HepG2 (cell line): Measurements from ENCODE around the gene EED. TPM values are rescaled to one million over a fixed set of nuclear protein-coding genes. Genes with fewer than 3 reads are reported as not detected.

Source experiments
- KDM5A ChIP-seq: fragments of 200-600 bp; sonication (generic); IDR thresholded peaks from 2 replicates; pipeline ENCODE4 v1.7.0; 2018; ENCODE audit warnings: antibody characterized with exemption, mild to moderate bottlenecking, low read length, borderline replicate concordance
- MAFG ChIP-seq: sonication (generic); formaldehyde crosslinking; IDR thresholded peaks from 2 replicates; pipeline ENCODE4 v1.5.1; 2020; ENCODE audit warnings: mild to moderate bottlenecking, missing genetic modification reagents
- MAFK ChIP-seq, 2 experiments: IDR thresholded peaks in 1 of 2; conservative IDR thresholded peaks in 1 of 2; 2 replicates each; pipeline ENCODE4 v1.6.1; 2011; ENCODE audit warnings: improper control_type of control experiment in 2 of 2, low read length in 2 of 2
- NR2F1 ChIP-seq, 2 experiments: fragments of 450-650 bp in 1 of 2; formaldehyde crosslinking in 1 of 2; IDR thresholded peaks; 2 replicates each; pipeline versions ENCODE4 v1.5.0 to v1.6.1; 2016 to 2020; ENCODE audit warnings: mild to moderate bottlenecking in 1 of 2, missing compliant biosample characterization in 1 of 2, missing genetic modification reagents in 1 of 2, moderate library complexity in 1 of 2
- NR2F2 ChIP-seq: IDR thresholded peaks from 2 replicates; pipeline ENCODE4 v1.6.1; 2012; ENCODE audit warnings: low read depth, inconsistent platforms, borderline replicate concordance
- RAD21 ChIP-seq: fragments of 450-650 bp; formaldehyde crosslinking; IDR thresholded peaks from 2 replicates; pipeline ENCODE4 v1.5.0; 2020; ENCODE audit warnings: mild to moderate bottlenecking
- RCOR2 ChIP-seq: IDR thresholded peaks from 2 replicates; pipeline ENCODE4 v1.6.1; 2016; ENCODE audit warnings: missing biosample characterization, missing genetic modification reagents
- TCF7 ChIP-seq: sonication (generic); IDR thresholded peaks from 2 replicates; pipeline ENCODE4 v1.6.1; 2016; ENCODE audit warnings: antibody characterized with exemption, low read depth
- TEAD3 ChIP-seq: optimal IDR thresholded peaks from 2 replicates; pipeline ENCODE3; 2016; ENCODE audit warnings: borderline replicate concordance
- XBP1 ChIP-seq: sonication (generic); formaldehyde crosslinking; IDR thresholded peaks from 2 replicates; pipeline ENCODE4 v1.5.0; 2020; ENCODE audit warnings: missing genetic modification reagents
- ZMYM4 ChIP-seq: sonication (generic); formaldehyde crosslinking; IDR thresholded peaks from 2 replicates; pipeline ENCODE4 v1.8.1; 2023; ENCODE audit warnings: mild to moderate bottlenecking, missing genetic modification reagents
- ZNF296 ChIP-seq: sonication (generic); formaldehyde crosslinking; conservative IDR thresholded peaks from 2 replicates; pipeline ENCODE4 v1.5.0; 2020; ENCODE audit warnings: mild to moderate bottlenecking, missing genetic modification reagents
- ZNF781 ChIP-seq: sonication (generic); formaldehyde crosslinking; IDR thresholded peaks from 2 replicates; pipeline ENCODE4 v1.5.1; 2020; ENCODE audit warnings: borderline replicate concordance, mild to moderate bottlenecking, missing genetic modification reagents; ENCODE audit errors: not compliant biosample characterization
- ZSCAN12 ChIP-seq: sonication (generic); formaldehyde crosslinking; IDR thresholded peaks from 2 replicates; pipeline ENCODE4 v1.9.0; 2021; ENCODE audit warnings: mild to moderate bottlenecking, missing genetic modification reagents
- polyA plus RNA-seq, 8 experiments: library from polyadenylated mRNA; depleted of rRNA in 3 of 8; stranded (reverse) in 7 of 8; unstranded in 1 of 8; fragments of >200 nt; fragmentation: Illumina TruSeq in 4 of 8; extraction: Trizol in 4 of 8; gene quantifications; 2 replicates each; pipeline versions ENCODE4 v1.2.1 to v1.2.3, GENCODE V29; 2011 to 2016; ENCODE audit warnings: low read depth in 4 of 8, missing spikeins in 1 of 8, mixed read lengths in 1 of 8; ENCODE audit not compliant: insufficient read depth in 1 of 8
- total RNA-seq, 5 experiments: library from RNA; depleted of rRNA; stranded (reverse); fragments of >200 nt; fragmentation: Illumina TruSeq; extraction: Trizol; gene quantifications; 2 replicates each; pipeline ENCODE4 v1.2.3, GENCODE V29; 2016; ENCODE audit warnings: low read depth in 1 of 5
- TF ChIP-seq, protein P1 (sequence below): sonication (generic); formaldehyde crosslinking; IDR thresholded peaks from 2 replicates; pipeline ENCODE4 v1.4.0; 2020; ENCODE audit warnings: mild to moderate bottlenecking, missing genetic modification reagents
- TF ChIP-seq, protein P2 (sequence below): sonication (generic); formaldehyde crosslinking; IDR thresholded peaks from 2 replicates; pipeline ENCODE4 v1.4.0; 2020; ENCODE audit warnings: missing genetic modification reagents, mild to moderate bottlenecking, borderline replicate concordance
- TF ChIP-seq, protein P3 (sequence below): sonication (generic); formaldehyde crosslinking; IDR thresholded peaks from 2 replicates; pipeline ENCODE4 v1.4.0; 2020; ENCODE audit warnings: mild to moderate bottlenecking, low read depth, missing genetic modification reagents
- TF ChIP-seq, protein P4 (sequence below): IDR thresholded peaks from 2 replicates; pipeline ENCODE4 v1.6.1; 2016; ENCODE audit warnings: missing compliant biosample characterization, missing genetic modification reagents, borderline replicate concordance
- TF ChIP-seq, protein P5 (sequence below): IDR thresholded peaks from 2 replicates; pipeline ENCODE4 v1.6.1; 2016; ENCODE audit warnings: missing biosample characterization, missing genetic modification reagents, low read depth
- TF ChIP-seq, protein P6 (sequence below): sonication (generic); formaldehyde crosslinking; IDR thresholded peaks from 2 replicates; pipeline ENCODE4 v1.9.0; 2022; ENCODE audit warnings: low read depth, missing genetic modification reagents

EED gene
- total and polyA plus RNA-seq, 2 of the 13 experiments (the other 11 are each of a cell fraction or from before 2014, with no cell fraction given), result 11.0 to 28.4 TPM

DNA sequence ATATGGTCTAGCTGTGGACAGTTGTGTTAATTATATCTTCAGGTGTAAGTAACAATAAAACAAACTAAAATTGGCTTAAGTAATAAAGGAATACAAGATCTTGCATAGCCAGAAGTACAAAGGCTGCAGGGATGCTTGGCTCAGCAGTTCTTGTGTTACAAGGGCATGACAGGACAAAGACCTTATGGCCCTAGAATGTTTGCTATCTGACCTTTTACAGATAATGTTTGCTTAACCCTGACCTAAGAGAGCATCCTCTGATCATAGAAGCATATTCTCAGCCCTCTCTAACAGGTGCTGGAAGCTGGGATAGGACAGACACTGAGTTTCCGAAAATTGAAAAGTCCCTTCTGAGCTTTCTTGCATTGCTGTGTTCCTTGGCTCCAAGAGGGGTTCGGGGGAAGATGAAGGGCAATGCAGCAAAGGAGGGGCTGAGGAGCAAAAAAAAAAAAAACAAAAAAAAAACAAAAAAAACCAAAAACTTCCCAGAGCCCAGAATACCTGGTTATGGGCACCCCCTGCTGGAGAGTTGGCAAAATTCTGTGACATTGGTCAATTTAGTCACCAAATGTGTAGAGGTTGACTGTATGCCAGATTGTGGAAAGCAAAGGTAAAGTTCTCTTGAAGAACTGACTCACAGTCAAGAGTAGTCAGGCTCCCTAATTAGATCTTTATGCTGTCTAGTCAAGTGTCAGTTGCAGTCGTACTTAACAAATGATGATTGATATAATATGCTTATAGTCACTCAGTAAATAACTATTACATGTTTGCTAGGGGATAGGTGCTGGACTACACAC is 47.1 kb downstream of the EED start (continued):
- TF ChIP-seq, protein P1, sequence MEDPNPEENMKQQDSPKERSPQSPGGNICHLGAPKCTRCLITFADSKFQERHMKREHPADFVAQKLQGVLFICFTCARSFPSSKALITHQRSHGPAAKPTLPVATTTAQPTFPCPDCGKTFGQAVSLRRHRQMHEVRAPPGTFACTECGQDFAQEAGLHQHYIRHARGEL (CRISPR knock-in tag), result no peak
- TF ChIP-seq TCF7 (0 out of 2 replicates have a peak, but pooled peaks have one; percentile 30), ZNF781 (CRISPR knock-in tag) (no peak), TEAD3 (CRISPR knock-in tag) (peak; percentile 91), NR2F2 (peak; percentile 99), ZSCAN12 (CRISPR knock-in tag) (no peak), KDM5A (peak; percentile 26; the same call in 1 of the 2 replicates), ZMYM4 (CRISPR knock-in tag) (peak; percentile 39; the same call in 1 of the 2 replicates), RAD21 (CRISPR knock-in tag) (peak; percentile 16; the same call in 1 of the 2 replicates), RCOR2 (peak; percentile 62; the same call in 1 of the 2 replicates), XBP1 (CRISPR knock-in tag) (no peak), MAFG (CRISPR knock-in tag) (peak; percentile 73; the same call in 1 of the 2 replicates), ZNF296 (CRISPR knock-in tag) (no peak), NR2F1 (CRISPR knock-in tag; IDR thresholded peaks at IDR 0.05) (peak; percentile 91 to 98), MAFK (conservative IDR thresholded peaks at IDR 0.05 in 1 of 2, IDR thresholded peaks at IDR 0.05 in 1 of 2; ENCODE audit: low read length in 2 of 2) (peak; percentile 93 to 97)
- TF ChIP-seq, protein P2, sequence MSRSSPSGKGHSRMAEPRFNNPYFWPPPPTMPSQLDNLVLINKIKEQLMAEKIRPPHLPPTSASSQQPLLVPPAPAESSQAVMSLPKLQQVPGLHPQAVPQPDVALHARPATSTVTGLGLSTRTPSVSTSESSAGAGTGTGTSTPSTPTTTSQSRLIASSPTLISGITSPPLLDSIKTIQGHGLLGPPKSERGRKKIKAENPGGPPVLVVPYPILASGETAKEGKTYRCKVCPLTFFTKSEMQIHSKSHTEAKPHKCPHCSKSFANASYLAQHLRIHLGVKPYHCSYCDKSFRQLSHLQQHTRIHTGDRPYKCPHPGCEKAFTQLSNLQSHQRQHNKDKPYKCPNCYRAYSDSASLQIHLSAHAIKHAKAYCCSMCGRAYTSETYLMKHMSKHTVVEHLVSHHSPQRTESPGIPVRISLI (CRISPR knock-in tag), result peak; percentile 64; the same call in 1 of the 2 replicates
- TF ChIP-seq, protein P3, sequence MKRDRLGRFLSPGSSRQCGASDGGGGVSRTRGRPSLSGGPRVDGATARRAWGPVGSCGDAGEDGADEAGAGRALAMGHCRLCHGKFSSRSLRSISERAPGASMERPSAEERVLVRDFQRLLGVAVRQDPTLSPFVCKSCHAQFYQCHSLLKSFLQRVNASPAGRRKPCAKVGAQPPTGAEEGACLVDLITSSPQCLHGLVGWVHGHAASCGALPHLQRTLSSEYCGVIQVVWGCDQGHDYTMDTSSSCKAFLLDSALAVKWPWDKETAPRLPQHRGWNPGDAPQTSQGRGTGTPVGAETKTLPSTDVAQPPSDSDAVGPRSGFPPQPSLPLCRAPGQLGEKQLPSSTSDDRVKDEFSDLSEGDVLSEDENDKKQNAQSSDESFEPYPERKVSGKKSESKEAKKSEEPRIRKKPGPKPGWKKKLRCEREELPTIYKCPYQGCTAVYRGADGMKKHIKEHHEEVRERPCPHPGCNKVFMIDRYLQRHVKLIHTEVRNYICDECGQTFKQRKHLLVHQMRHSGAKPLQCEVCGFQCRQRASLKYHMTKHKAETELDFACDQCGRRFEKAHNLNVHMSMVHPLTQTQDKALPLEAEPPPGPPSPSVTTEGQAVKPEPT (CRISPR knock-in tag), result no peak
- TF ChIP-seq, protein P4, sequence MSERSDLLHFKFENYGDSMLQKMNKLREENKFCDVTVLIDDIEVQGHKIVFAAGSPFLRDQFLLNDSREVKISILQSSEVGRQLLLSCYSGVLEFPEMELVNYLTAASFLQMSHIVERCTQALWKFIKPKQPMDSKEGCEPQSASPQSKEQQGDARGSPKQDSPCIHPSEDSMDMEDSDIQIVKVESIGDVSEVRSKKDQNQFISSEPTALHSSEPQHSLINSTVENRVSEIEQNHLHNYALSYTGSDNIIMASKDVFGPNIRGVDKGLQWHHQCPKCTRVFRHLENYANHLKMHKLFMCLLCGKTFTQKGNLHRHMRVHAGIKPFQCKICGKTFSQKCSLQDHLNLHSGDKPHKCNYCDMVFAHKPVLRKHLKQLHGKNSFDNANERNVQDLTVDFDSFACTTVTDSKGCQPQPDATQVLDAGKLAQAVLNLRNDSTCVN (CRISPR knock-in tag), result no peak
- TF ChIP-seq, protein P5, sequence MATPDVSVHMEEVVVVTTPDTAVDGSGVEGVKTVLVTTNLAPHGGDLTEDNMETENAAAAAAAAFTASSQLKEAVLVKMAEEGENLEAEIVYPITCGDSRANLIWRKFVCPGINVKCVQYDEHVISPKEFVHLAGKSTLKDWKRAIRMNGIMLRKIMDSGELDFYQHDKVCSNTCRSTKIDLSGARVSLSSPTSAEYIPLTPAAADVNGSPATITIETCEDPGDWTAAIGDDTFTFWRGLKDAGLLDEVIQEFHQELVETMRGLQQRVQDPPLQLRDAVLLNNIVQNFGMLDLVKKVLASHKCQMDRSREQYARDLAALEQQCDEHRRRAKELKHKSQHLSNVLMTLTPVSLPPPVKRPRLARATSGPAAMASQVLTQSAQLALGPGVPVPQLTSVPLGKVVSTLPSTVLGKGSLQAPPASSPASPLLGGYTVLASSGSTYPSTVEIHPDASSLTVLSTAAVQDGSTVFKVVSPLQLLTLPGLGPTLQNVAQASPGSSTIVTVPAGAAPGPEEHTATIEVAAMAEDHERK (CRISPR knock-in tag), result no peak
- TF ChIP-seq, protein P6, sequence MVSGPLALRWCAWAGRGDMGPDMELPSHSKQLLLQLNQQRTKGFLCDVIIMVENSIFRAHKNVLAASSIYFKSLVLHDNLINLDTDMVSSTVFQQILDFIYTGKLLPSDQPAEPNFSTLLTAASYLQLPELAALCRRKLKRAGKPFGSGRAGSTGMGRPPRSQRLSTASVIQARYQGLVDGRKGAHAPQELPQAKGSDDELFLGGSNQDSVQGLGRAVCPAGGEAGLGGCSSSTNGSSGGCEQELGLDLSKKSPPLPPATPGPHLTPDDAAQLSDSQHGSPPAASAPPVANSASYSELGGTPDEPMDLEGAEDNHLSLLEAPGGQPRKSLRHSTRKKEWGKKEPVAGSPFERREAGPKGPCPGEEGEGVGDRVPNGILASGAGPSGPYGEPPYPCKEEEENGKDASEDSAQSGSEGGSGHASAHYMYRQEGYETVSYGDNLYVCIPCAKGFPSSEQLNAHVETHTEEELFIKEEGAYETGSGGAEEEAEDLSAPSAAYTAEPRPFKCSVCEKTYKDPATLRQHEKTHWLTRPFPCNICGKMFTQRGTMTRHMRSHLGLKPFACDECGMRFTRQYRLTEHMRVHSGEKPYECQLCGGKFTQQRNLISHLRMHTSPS (CRISPR knock-in tag), result no peak
